Right lobe of liver (tissue), 4 donors: Measurements from ENCODE around the gene FKBP7.

Experiments
- CTCF ChIP-seq, 4 donors: fragments of 200-600 bp in 3 of 4; fragments of 450-650 bp in 1 of 4; IDR thresholded peaks; one replicate each; pipeline versions ENCODE4 v1.5.1 to v1.8.0; 2016 to 2022; ENCODE audit warnings: antibody characterized with exemption in 4 of 4, mild to moderate bottlenecking in 2 of 4
- POLR2A ChIP-seq: fragments of 450-650 bp; IDR thresholded peaks from one replicate; pipeline ENCODE4 v1.6.1; 2017; ENCODE audit warnings: antibody characterized with exemption, mild to moderate bottlenecking
- donor health status: DM: no; HTN: no; CAD: no.
- donor health status: DM: no; HTN: no; CAD: no.
- donor health status: DM: no; HTN: yes; CAD: no.

DNA sequence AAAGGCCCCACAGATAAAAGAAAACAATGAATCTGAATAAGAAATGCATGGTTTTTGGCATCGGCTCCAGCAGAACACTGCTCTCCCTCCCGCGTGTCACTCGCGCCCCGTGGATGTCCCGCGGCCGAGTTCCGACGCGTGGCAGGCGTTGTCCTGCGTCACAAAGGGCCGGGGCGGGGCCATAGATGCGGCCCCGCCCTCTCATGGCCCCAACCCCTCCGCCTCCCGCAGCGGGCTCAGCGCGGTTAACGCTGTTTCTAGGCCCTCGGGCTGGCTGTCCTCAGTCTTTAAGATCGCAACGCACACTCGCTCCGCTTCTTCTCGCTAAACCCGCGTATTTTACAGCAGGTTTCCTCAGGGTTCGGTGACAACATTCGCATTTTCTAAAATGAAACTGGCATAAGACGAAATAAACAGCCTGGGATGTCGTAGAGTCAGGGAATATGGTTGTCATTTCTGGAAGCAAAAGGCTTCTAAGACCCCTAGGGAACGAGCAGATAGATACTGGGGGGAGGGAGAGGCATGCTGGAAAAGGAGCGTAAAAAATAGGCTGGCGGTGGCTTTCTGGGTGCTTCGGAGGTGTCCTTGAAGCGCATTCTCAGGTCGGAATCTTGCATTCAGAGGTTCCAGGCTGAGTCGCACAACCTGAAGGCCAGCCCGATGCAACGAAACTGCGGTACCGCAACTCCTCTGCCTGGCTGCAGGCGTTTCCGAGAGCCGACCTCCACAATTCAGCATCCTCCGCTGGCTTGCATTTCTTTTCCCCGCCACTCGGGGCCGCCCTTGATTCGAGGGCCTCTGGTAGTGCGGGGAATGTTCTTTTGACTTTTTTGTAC lies at the start of gene FKBP7:
- TF ChIP-seq CTCF (IDR thresholded peaks at IDR 0.05) (peak; percentile 62 to 81 (median 76)), POLR2A (peak; percentile 71)
